ENCODE measurements around the gene MRE11. TPM values are rescaled to one million over a fixed set of nuclear protein-coding genes. Genes with fewer than 3 reads are reported as not detected.
"Not testable (repeated sequence)": the region's sequence is repeated elsewhere in the genome, so short reads cannot be mapped to it uniquely, and the experiment has no call there.

The MRE11 gene
- total RNA-seq, 2 donors from 2014 or later: 15.2 to 15.9 TPM

- no peak for DNase-seq (ENCODE audit: low spot score)
Measured at GRCh38 chr11:94376841-94377240, 116.8 kb downstream of the MRE11 start.

GRCh38 chr11:94370576-94370975 is 123.1 kb downstream of the MRE11 start:
- intact Hi-C loops (cut with DNase I); DNase-seq (ENCODE audit: low spot score): not testable (repeated sequence)

More at GRCh38 chr11:94376841-94377240, 116.8 kb downstream of the MRE11 start:
- intact Hi-C loops (cut with DNase I): no loop called here

Small RNA genes within 50 kb of the gene (microRNA-seq; reads per million reads assigned to microRNA genes)
- gene MIR548L (ENCODE audit: borderline microRNAs expressed in 2 of 2): 3.1 to 10.3 reads per million in 2 donors

Other genes with a start within 250 kb of the MRE11 start
- not detected for gene IZUMO1R, start 189.3 kb downstream of the MRE11 start, total RNA-seq
- gene GPR83, start 92.4 kb downstream of the MRE11 start, total RNA-seq: under 1 TPM in 1 of 2 donors, not detected in 1; 0.05 TPM
- gene ANKRD49, start 140 bp upstream of the MRE11 start, total RNA-seq: 10 to 100 TPM; 11.8 to 14.8 TPM
- not detected for gene C11orf97, start 18.6 kb upstream of the MRE11 start, total RNA-seq
- 1 to 10 TPM; 5.3 to 6.8 TPM for gene FUT4, start 50.1 kb upstream of the MRE11 start, total RNA-seq
- gene PIWIL4, start 73.5 kb upstream of the MRE11 start, total RNA-seq: 1 to 10 TPM; 4.4 to 4.5 TPM